Stimulated activated CD4-positive, alpha-beta T cell treated with anti-CD3 and anti-CD28 coated beads, Interleukin-2, amount 100 ng/mL, for 4 hours (primary cell): ENCODE data around the gene SURF2.

Source experiments
- DNase-seq: peaks from one replicate; pipeline ENCODE4 v3.0.0-alpha.2; 2020; ENCODE audit warnings: low read depth

Gene SURF2

GRCh38 chr9:133354766-133355165 lies 1.6 kb upstream of the SURF2 start:
- DNase-seq = no peak

GRCh38 chr9:133355881-133356357 lies 431 bp upstream of the SURF2 start:
- DNase-seq = no peak

- DNase-seq = no peak
Measured at GRCh38 chr9:133357656-133358055, 1.3 kb downstream of the SURF2 start.

GRCh38 chr9:133359399-133360175 lies 3.2 kb downstream of the SURF2 start:
- DNase-seq = no peak

GRCh38 chr9:133360400-133361393 lies 4.3 kb downstream of the SURF2 start:
- no peak for DNase-seq

- DNase-seq = no peak
Measured at GRCh38 chr9:133361507-133362092, 5.2 kb downstream of the SURF2 start.

GRCh38 chr9:133362359-133363044 lies 6.2 kb downstream of the SURF2 start:
- no peak for DNase-seq

- DNase-seq = no peak
Measured at GRCh38 chr9:133366435-133366834, 10.1 kb downstream of the SURF2 start.

- no peak for DNase-seq
Measured at GRCh38 chr9:133367221-133367620, 10.9 kb downstream of the SURF2 start.

GRCh38 chr9:133367778-133368177 lies 11.4 kb downstream of the SURF2 start:
- no peak for DNase-seq

GRCh38 chr9:133368249-133368881 lies 12.0 kb downstream of the SURF2 start:
- DNase-seq = no peak

GRCh38 chr9:133369422-133369821 lies 13.1 kb downstream of the SURF2 start:
- no peak for DNase-seq

GRCh38 chr9:133369933-133370332 lies 13.6 kb downstream of the SURF2 start:
- DNase-seq = no peak

- no peak for DNase-seq
Measured at GRCh38 chr9:133370685-133371084, 14.3 kb downstream of the SURF2 start.

GRCh38 chr9:133371261-133371711 lies 14.9 kb downstream of the SURF2 start:
- peak; percentile 66 for DNase-seq

GRCh38 chr9:133372144-133372543 lies 15.8 kb downstream of the SURF2 start:
- DNase-seq = no peak

- no peak for DNase-seq
Measured at GRCh38 chr9:133374612-133375115, 18.3 kb downstream of the SURF2 start.

- no peak for DNase-seq
Measured at GRCh38 chr9:133375116-133375723, 18.9 kb downstream of the SURF2 start.

GRCh38 chr9:133375724-133376654 lies 19.6 kb downstream of the SURF2 start, which contains the start of the genes STKLD1 and SURF4:
TSS of gene STKLD1 (plus strand) at chr9:133376366. CDS start at chr9:133376474, 108 bp downstream.
TSS of gene SURF4 (minus strand) at chr9:133376060. CDS start at chr9:133375969, 91 bp downstream.
- DNase-seq = peak; percentile 91
